ENCODE data around the gene NDUFAF2. TPM values are rescaled to one million over a fixed set of nuclear protein-coding genes. Genes with fewer than 3 reads are reported as not detected.
"Not testable (repeated sequence)": the region's sequence is repeated elsewhere in the genome, so short reads cannot be mapped to it uniquely, and the experiment has no call there.

Gene NDUFAF2
- total RNA-seq (2014; rRNA removed; shearing (Covaris generic)), result 59.5 and 74.3 TPM in 2 replicates

- DNase-seq (ENCODE audit: low spot score), result peak; percentile 93
Measured at GRCh38 chr5:60944904-60945812, at the start of gene NDUFAF2, which contains the start of gene ERCC8. Gene NDUFAF2 (plus strand): TSS chr5:60945205. CDS start chr5:60945256, 51 bp downstream. Gene ERCC8 (minus strand): TSS chr5:60945070. CDS start chr5:60945008, 62 bp downstream.

GRCh38 chr5:60896991-60897390 lies 48.0 kb upstream of the NDUFAF2 start:
- DNase-seq (ENCODE audit: low spot score), result no peak

- no peak for DNase-seq (ENCODE audit: low spot score)
Measured at GRCh38 chr5:60903356-60903755, 41.6 kb upstream of the NDUFAF2 start.

- DNase-seq (ENCODE audit: low spot score), result no peak
Measured at GRCh38 chr5:60916646-60917045, 28.4 kb upstream of the NDUFAF2 start.

GRCh38 chr5:60918466-60918865 lies 26.5 kb upstream of the NDUFAF2 start:
- no peak for DNase-seq (ENCODE audit: low spot score)

GRCh38 chr5:60927450-60927849 lies 17.6 kb upstream of the NDUFAF2 start:
- no peak for DNase-seq (ENCODE audit: low spot score)

GRCh38 chr5:60929024-60929423 lies 16.0 kb upstream of the NDUFAF2 start:
- no peak for DNase-seq (ENCODE audit: low spot score)

- DNase-seq (ENCODE audit: low spot score), result no peak
Measured at GRCh38 chr5:60943624-60944023, 1.4 kb upstream of the NDUFAF2 start.

GRCh38 chr5:60945813-60946187 lies 795 bp downstream of the NDUFAF2 start:
- peak; percentile 34 for DNase-seq (ENCODE audit: low spot score)

GRCh38 chr5:60948738-60949137 lies 3.7 kb downstream of the NDUFAF2 start:
- DNase-seq (ENCODE audit: low spot score), result no peak

- no peak for DNase-seq (ENCODE audit: low spot score)
Measured at GRCh38 chr5:60955239-60955638, 10.2 kb downstream of the NDUFAF2 start.

- DNase-seq (ENCODE audit: low spot score), result no peak
Measured at GRCh38 chr5:60958088-60958487, 13.1 kb downstream of the NDUFAF2 start.

GRCh38 chr5:60958712-60959111 lies 13.7 kb downstream of the NDUFAF2 start:
- no peak for DNase-seq (ENCODE audit: low spot score)

GRCh38 chr5:60959156-60959555 lies 14.2 kb downstream of the NDUFAF2 start:
- no peak for DNase-seq (ENCODE audit: low spot score)

GRCh38 chr5:60960591-60960990 lies 15.6 kb downstream of the NDUFAF2 start:
- DNase-seq (ENCODE audit: low spot score), result peak; percentile 24

GRCh38 chr5:60961685-60962084 lies 16.7 kb downstream of the NDUFAF2 start:
- DNase-seq (ENCODE audit: low spot score), result peak; percentile 10

GRCh38 chr5:60972231-60972630 lies 27.2 kb downstream of the NDUFAF2 start:
- DNase-seq (ENCODE audit: low spot score), result peak; percentile 19

- no peak for DNase-seq (ENCODE audit: low spot score)
Measured at GRCh38 chr5:60977956-60978737, 33.1 kb downstream of the NDUFAF2 start.

GRCh38 chr5:60978968-60979367 lies 34.0 kb downstream of the NDUFAF2 start:
- DNase-seq (ENCODE audit: low spot score), result no peak

- DNase-seq (ENCODE audit: low spot score), result no peak
Measured at GRCh38 chr5:60980511-60980910, 35.5 kb downstream of the NDUFAF2 start.

GRCh38 chr5:60982127-60982526 lies 37.1 kb downstream of the NDUFAF2 start:
- not testable (repeated sequence) for DNase-seq (ENCODE audit: low spot score)

GRCh38 chr5:60989790-60990189 lies 44.8 kb downstream of the NDUFAF2 start:
- no peak for DNase-seq (ENCODE audit: low spot score)

GRCh38 chr5:60992871-60993270 lies 47.9 kb downstream of the NDUFAF2 start:
- no peak for DNase-seq (ENCODE audit: low spot score)

Measured in A172 (cell line).